Gastroesophageal sphincter (tissue), 4 donors: ENCODE data around the gene TDG. TPM values are rescaled to one million over a fixed set of nuclear protein-coding genes. Genes with fewer than 3 reads are reported as not detected.

ENCODE experiments used
- ATAC-seq: fragments of 150-250 bp; one replicate; pipeline ENCODE4 v1.9.1; 2016; ENCODE audit warnings: mild to moderate bottlenecking, moderate library complexity
- H3K27ac ChIP-seq, 4 donors: fragments of 200-600 bp; sonication (generic) in 3 of 4; 1 replicate in 3 of 4; 2 replicates in 1 of 4; pipeline ENCODE4 v1.5.1; 2016 to 2019
- H3K27me3 ChIP-seq: fragments of 200-600 bp; sonication (generic); one replicate; pipeline ENCODE4 v1.5.1; 2019
- H3K36me3 ChIP-seq, 2 donors: fragments of 200-600 bp; sonication (generic); one replicate each; pipeline ENCODE4 v1.5.1; 2019; ENCODE audit warnings: control low read depth in 1 of 2
- H3K4me1 ChIP-seq, 3 donors: fragments of 200-600 bp; sonication (generic); 1 replicate in 2 of 3; 2 replicates in 1 of 3; pipeline ENCODE4 v1.5.1; 2016 to 2019; ENCODE audit warnings: control low read depth in 2 of 3
- H3K4me3 ChIP-seq, 2 donors: fragments of 200-600 bp; sonication (generic); one replicate each; pipeline ENCODE4 v1.5.1; 2019; ENCODE audit warnings: mild to moderate bottlenecking in 1 of 2, moderate library complexity in 1 of 2
- H3K9me3 ChIP-seq, 3 donors: fragments of 200-600 bp; sonication (generic); one replicate each; pipeline ENCODE4 v1.5.1; 2017 to 2019; ENCODE audit warnings: control low read depth in 2 of 3
- CTCF ChIP-seq, 4 experiments: fragments of 200-600 bp in 2 of 4; fragments of 450-650 bp in 2 of 4; sonication (generic) in 1 of 4; IDR thresholded peaks; one replicate each; pipeline ENCODE4 v1.5.1; 2017 to 2019; ENCODE audit warnings: antibody characterized with exemption in 4 of 4, mild to moderate bottlenecking in 2 of 4, moderate library complexity in 2 of 4
- EP300 ChIP-seq: sonication (generic); formaldehyde crosslinking; IDR thresholded peaks from one replicate; pipeline ENCODE4 v1.6.1; 2017; ENCODE audit warnings: antibody characterized with exemption, mild to moderate bottlenecking
- POLR2A ChIP-seq, 2 donors: fragments of 450-650 bp; IDR thresholded peaks; one replicate each; pipeline ENCODE4 v1.6.1; 2017; ENCODE audit warnings: antibody characterized with exemption in 2 of 2, mild to moderate bottlenecking in 2 of 2, moderate library complexity in 1 of 2
- POLR2AphosphoS5 ChIP-seq: sonication (generic); formaldehyde crosslinking; IDR thresholded peaks from one replicate; pipeline ENCODE4 v1.6.1; 2017; ENCODE audit warnings: antibody characterized with exemption
- WGBS, 2 donors: methylation state at CpG; one replicate each; pipeline ENCODE4 v1.1.5; 2018; ENCODE audit warnings: low coverage in 1 of 2; 5-methylcytosine and 5-hydroxymethylcytosine counted together
- total RNA-seq, 4 donors: library from RNA; depleted of rRNA; stranded (reverse); fragments of >200 nt; gene quantifications; one replicate each; pipeline ENCODE4 v1.1.0, GENCODE V29; 2016

Gene TDG
- total RNA-seq, 4 donors from 2014 or later = 12.5 to 30.4 (median 21.3) TPM

- TF ChIP-seq CTCF (IDR thresholded peaks at IDR 0.05) (no peak), POLR2AphosphoS5 (no peak), POLR2A (IDR thresholded peaks at IDR 0.05) (no peak), EP300 (no peak)
- Histone ChIP-seq H3K9me3 (no peaks in the 10 kb centered on the region), H3K36me3 (no peaks in the 10 kb centered on the region), H3K4me1 (no peaks in the 10 kb centered on the region), H3K27me3 (no peaks in the 10 kb centered on the region), H3K27ac (peak overlapping the region in 3 of 4 donors; percentile 1 to 19 (median 3)), H3K4me3 (peak overlapping the region in 1 of 2 donors; percentile 15)
- ATAC-seq = peak; percentile 89
- WGBS, 2 donors = 39 to 55% methylated on average over 16 of the region's 16 CpGs
These were observed 31.7 kb downstream of the TDG start for GRCh38 chr12:103997286-103997900.

- Histone ChIP-seq H3K36me3 (peaks cover 0 to 4% of the 10 kb centered on the region in 2 donors), H3K4me3 (no peak overlapping the region), H3K4me1 (no peaks in the 10 kb centered on the region), H3K9me3 (no peaks in the 10 kb centered on the region), H3K27me3 (no peaks in the 10 kb centered on the region), H3K27ac (no peak overlapping the region)
- TF ChIP-seq EP300 (no peak), CTCF (IDR thresholded peaks at IDR 0.05) (no peak), POLR2AphosphoS5 (no peak), POLR2A (IDR thresholded peaks at IDR 0.05) (no peak)
- no peak for ATAC-seq
- WGBS, 2 donors = 67 to 70% methylated on average over 5 of the region's 5 CpGs
These were observed 33.3 kb downstream of the TDG start for GRCh38 chr12:103998976-103999375.

- WGBS, 2 donors = 77 to 80% methylated on average over 3 of the region's 3 CpGs
- ATAC-seq = no peak
- no peak overlapping the region for H3K27ac ChIP-seq
- H3K9me3 ChIP-seq = no peaks in the 10 kb centered on the region
- H3K27me3 ChIP-seq = no peaks in the 10 kb centered on the region
- H3K4me3 ChIP-seq = no peak overlapping the region
- no peaks in the 10 kb centered on the region for H3K4me1 ChIP-seq
- peaks cover 0 to 4% of the 10 kb centered on the region in 2 donors for H3K36me3 ChIP-seq
- TF ChIP-seq POLR2AphosphoS5 (no peak), CTCF (IDR thresholded peaks at IDR 0.05) (no peak), EP300 (no peak), POLR2A (IDR thresholded peaks at IDR 0.05) (no peak)
These were observed 35.2 kb downstream of the TDG start for GRCh38 chr12:104000807-104001434.

GRCh38 chr12:104002686-104003085 is 37.0 kb downstream of the TDG start:
- WGBS, 2 donors = 93 to 100% methylated on average over 2 to 3 of the region's 3 CpGs
- Histone ChIP-seq H3K27ac (no peak overlapping the region), H3K27me3 (no peaks in the 10 kb centered on the region), H3K36me3 (peaks cover 0 to 4% of the 10 kb centered on the region in 2 donors), H3K4me3 (no peak overlapping the region), H3K4me1 (no peaks in the 10 kb centered on the region), H3K9me3 (no peaks in the 10 kb centered on the region)
- TF ChIP-seq POLR2A (IDR thresholded peaks at IDR 0.05) = no peak
- TF ChIP-seq EP300 = no peak
- TF ChIP-seq POLR2AphosphoS5 = no peak
- TF ChIP-seq CTCF (IDR thresholded peaks at IDR 0.05) = no peak
- ATAC-seq = no peak

GRCh38 chr12:104003596-104003995 is 37.9 kb downstream of the TDG start:
- TF ChIP-seq CTCF (IDR thresholded peaks at IDR 0.05) (no peak), POLR2A (IDR thresholded peaks at IDR 0.05) (no peak), POLR2AphosphoS5 (no peak), EP300 (no peak)
- Histone ChIP-seq H3K4me3 (no peak overlapping the region), H3K4me1 (no peaks in the 10 kb centered on the region), H3K36me3 (peaks cover 0 to 4% of the 10 kb centered on the region in 2 donors), H3K27me3 (no peaks in the 10 kb centered on the region), H3K9me3 (no peaks in the 10 kb centered on the region), H3K27ac (no peak overlapping the region)
- 81 to 86% methylated on average over 2 of the region's 2 CpGs for WGBS, 2 donors
- no peak for ATAC-seq
